ENCODE data around the gene STARD7.

STARD7 gene

GRCh38 chr2:96148410-96149217, 60.0 kb downstream of the STARD7 start:
- Histone ChIP-seq H3K27me3 (ENCODE audit: control insufficient read depth, insufficient read depth, low read length) (peaks cover 24% of the 10 kb centered on the region), H3K4me3 (ENCODE audit: low read depth, low read length) (peak overlapping the region; percentile 37), H3K9ac (ENCODE audit: low read depth, low read length) (no peak overlapping the region), H3K4me1 (ENCODE audit: control insufficient read depth, insufficient read depth, low read length) (peaks cover 14% of the 10 kb centered on the region), H3K9me3 (ENCODE audit: control insufficient read depth, insufficient read depth, low read length) (no peaks in the 10 kb centered on the region), H3K36me3 (ENCODE audit: control insufficient read depth, insufficient read depth, low read length) (no peaks in the 10 kb centered on the region)

- peaks cover 14% of the 10 kb centered on the region for H3K4me1 ChIP-seq (ENCODE audit: control insufficient read depth, insufficient read depth, low read length)
- peak overlapping the region; percentile 24 for H3K9ac ChIP-seq (ENCODE audit: low read depth, low read length)
- H3K4me3 ChIP-seq (ENCODE audit: low read depth, low read length), result no peak overlapping the region
- H3K27me3 ChIP-seq (ENCODE audit: control insufficient read depth, insufficient read depth, low read length), result peaks cover 24% of the 10 kb centered on the region
- no peaks in the 10 kb centered on the region for H3K9me3 ChIP-seq (ENCODE audit: control insufficient read depth, insufficient read depth, low read length)
- H3K36me3 ChIP-seq (ENCODE audit: control insufficient read depth, insufficient read depth, low read length), result no peaks in the 10 kb centered on the region
These were observed 60.9 kb downstream of the STARD7 start for GRCh38 chr2:96147593-96148201.

- peaks cover 13% of the 10 kb centered on the region for H3K4me1 ChIP-seq (ENCODE audit: control insufficient read depth, insufficient read depth, low read length)
- H3K36me3 ChIP-seq (ENCODE audit: control insufficient read depth, insufficient read depth, low read length), result no peaks in the 10 kb centered on the region
- no peak overlapping the region for H3K4me3 ChIP-seq (ENCODE audit: low read depth, low read length)
- peaks cover 24% of the 10 kb centered on the region for H3K27me3 ChIP-seq (ENCODE audit: control insufficient read depth, insufficient read depth, low read length)
- H3K9ac ChIP-seq (ENCODE audit: low read depth, low read length), result peak overlapping the region; percentile 24
- no peaks in the 10 kb centered on the region for H3K9me3 ChIP-seq (ENCODE audit: control insufficient read depth, insufficient read depth, low read length)
These were observed 61.6 kb downstream of the STARD7 start for GRCh38 chr2:96146881-96147592.

- no peaks in the 10 kb centered on the region for H3K36me3 ChIP-seq (ENCODE audit: control insufficient read depth, insufficient read depth, low read length)
- H3K9me3 ChIP-seq (ENCODE audit: control insufficient read depth, insufficient read depth, low read length), result no peaks in the 10 kb centered on the region
- no peak overlapping the region for H3K9ac ChIP-seq (ENCODE audit: low read depth, low read length)
- peaks cover 13% of the 10 kb centered on the region for H3K4me1 ChIP-seq (ENCODE audit: control insufficient read depth, insufficient read depth, low read length)
- no peak overlapping the region for H3K4me3 ChIP-seq (ENCODE audit: low read depth, low read length)
- peaks cover 24% of the 10 kb centered on the region for H3K27me3 ChIP-seq (ENCODE audit: control insufficient read depth, insufficient read depth, low read length)
These were observed 62.3 kb downstream of the STARD7 start for GRCh38 chr2:96146153-96146880.

GRCh38 chr2:96145848-96146152, 62.8 kb downstream of the STARD7 start:
- Histone ChIP-seq H3K36me3 (ENCODE audit: control insufficient read depth, insufficient read depth, low read length) (no peaks in the 10 kb centered on the region), H3K27me3 (ENCODE audit: control insufficient read depth, insufficient read depth, low read length) (peaks cover 24% of the 10 kb centered on the region), H3K4me3 (ENCODE audit: low read depth, low read length) (peak overlapping the region; percentile 18), H3K4me1 (ENCODE audit: control insufficient read depth, insufficient read depth, low read length) (peaks cover 13% of the 10 kb centered on the region), H3K9ac (ENCODE audit: low read depth, low read length) (no peak overlapping the region), H3K9me3 (ENCODE audit: control insufficient read depth, insufficient read depth, low read length) (no peaks in the 10 kb centered on the region)

GRCh38 chr2:96145036-96145847, 63.4 kb downstream of the STARD7 start, which contains the start of gene DUSP2:
Gene DUSP2, minus strand, starts transcription at chr2:96145440. Its CDS starts 86 bp downstream, at chr2:96145354.
- H3K27me3 ChIP-seq (ENCODE audit: control insufficient read depth, insufficient read depth, low read length), result peaks cover 24% of the 10 kb centered on the region
- H3K9me3 ChIP-seq (ENCODE audit: control insufficient read depth, insufficient read depth, low read length), result no peaks in the 10 kb centered on the region
- peaks cover 13% of the 10 kb centered on the region for H3K4me1 ChIP-seq (ENCODE audit: control insufficient read depth, insufficient read depth, low read length)
- H3K4me3 ChIP-seq (ENCODE audit: low read depth, low read length), result peak within 1 kb of the TSS; percentile 52
- no peaks in the 10 kb centered on the region for H3K36me3 ChIP-seq (ENCODE audit: control insufficient read depth, insufficient read depth, low read length)
- H3K9ac ChIP-seq (ENCODE audit: low read depth, low read length), result peak within 1 kb of the TSS; percentile 32

- peak overlapping the region; percentile 32 for H3K9ac ChIP-seq (ENCODE audit: low read depth, low read length)
- peaks cover 13% of the 10 kb centered on the region for H3K4me1 ChIP-seq (ENCODE audit: control insufficient read depth, insufficient read depth, low read length)
- H3K27me3 ChIP-seq (ENCODE audit: control insufficient read depth, insufficient read depth, low read length), result peaks cover 24% of the 10 kb centered on the region
- peak overlapping the region; percentile 52 for H3K4me3 ChIP-seq (ENCODE audit: low read depth, low read length)
- no peaks in the 10 kb centered on the region for H3K36me3 ChIP-seq (ENCODE audit: control insufficient read depth, insufficient read depth, low read length)
- H3K9me3 ChIP-seq (ENCODE audit: control insufficient read depth, insufficient read depth, low read length), result no peaks in the 10 kb centered on the region
These were observed 64.1 kb downstream of the STARD7 start for GRCh38 chr2:96144481-96145035.

GRCh38 chr2:96143848-96144480, 64.7 kb downstream of the STARD7 start:
- Histone ChIP-seq H3K4me3 (ENCODE audit: low read depth, low read length) (peak overlapping the region; percentile 52), H3K4me1 (ENCODE audit: control insufficient read depth, insufficient read depth, low read length) (peaks cover 13% of the 10 kb centered on the region), H3K9me3 (ENCODE audit: control insufficient read depth, insufficient read depth, low read length) (no peaks in the 10 kb centered on the region), H3K27me3 (ENCODE audit: control insufficient read depth, insufficient read depth, low read length) (peaks cover 24% of the 10 kb centered on the region), H3K36me3 (ENCODE audit: control insufficient read depth, insufficient read depth, low read length) (no peaks in the 10 kb centered on the region), H3K9ac (ENCODE audit: low read depth, low read length) (peak overlapping the region; percentile 32)

GRCh38 chr2:96143231-96143847, 65.3 kb downstream of the STARD7 start:
- no peak overlapping the region for H3K9ac ChIP-seq (ENCODE audit: low read depth, low read length)

More at GRCh38 chr2:96143231-96143847, 65.3 kb downstream of the STARD7 start:
- H3K27me3 ChIP-seq (ENCODE audit: control insufficient read depth, insufficient read depth, low read length), result peaks cover 24% of the 10 kb centered on the region
- H3K4me3 ChIP-seq (ENCODE audit: low read depth, low read length), result no peak overlapping the region
- H3K9me3 ChIP-seq (ENCODE audit: control insufficient read depth, insufficient read depth, low read length), result no peaks in the 10 kb centered on the region
- H3K4me1 ChIP-seq (ENCODE audit: control insufficient read depth, insufficient read depth, low read length), result peaks cover 13% of the 10 kb centered on the region
- no peaks in the 10 kb centered on the region for H3K36me3 ChIP-seq (ENCODE audit: control insufficient read depth, insufficient read depth, low read length)
